Measurements from ENCODE around the gene MSX1. TPM values are rescaled to one million over a fixed set of nuclear protein-coding genes. Genes with fewer than 3 reads are reported as not detected.

MSX1 gene
- total RNA-seq, 1 experiment from 2014 or later: not detected

DNA sequence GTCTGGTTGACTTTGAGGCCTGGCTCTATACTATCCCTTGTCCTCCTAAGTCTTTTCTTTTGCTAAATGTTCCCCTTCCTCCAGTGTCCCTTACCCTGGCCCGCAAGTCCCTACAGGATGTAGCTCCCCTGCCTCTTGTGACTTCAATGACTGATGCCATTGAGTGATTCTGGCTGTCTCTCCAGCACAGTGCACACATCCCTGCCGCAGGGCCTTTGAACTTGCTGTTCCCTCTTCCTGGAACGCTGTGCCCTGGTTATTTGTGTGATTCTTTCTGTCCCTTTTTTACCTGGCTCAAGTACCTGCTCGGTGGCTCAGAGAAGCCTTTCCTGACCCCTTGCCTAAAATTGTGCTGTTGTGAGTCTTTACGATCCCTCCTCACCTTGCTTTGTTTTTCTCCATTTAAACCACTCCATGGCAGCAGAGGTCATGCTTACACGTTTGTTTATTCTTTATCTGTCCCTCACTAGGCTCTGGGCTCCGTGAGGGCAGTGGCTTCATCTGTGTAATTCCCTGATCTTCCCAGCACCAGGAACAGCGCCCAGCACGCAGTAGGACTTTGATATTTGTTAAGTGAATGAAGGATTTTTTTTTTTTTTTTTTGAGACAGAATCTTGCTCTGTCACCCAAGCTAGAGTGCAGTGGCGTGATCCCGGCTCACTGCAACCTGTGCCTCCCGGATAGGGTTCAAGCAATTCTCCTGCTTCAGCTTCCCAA is 17.6 kb downstream of the MSX1 start:
- Histone ChIP-seq H2AK5ac (ENCODE audit: insufficient read length, low read length) (no peak overlapping the region), H3K9me3 (ENCODE audit: control insufficient read depth, low read depth, low read length) (no peaks in the 10 kb centered on the region), H3K79me1 (ENCODE audit: insufficient read depth, low read depth, low read length, poor library complexity, severe bottlenecking) (no peaks in the 10 kb centered on the region), H2AFZ (ENCODE audit: low read length) (no peak overlapping the region), H3K14ac (ENCODE audit: insufficient read depth, low read length) (no peak overlapping the region), H3T11ph (ENCODE audit: low read length) (no peak overlapping the region), H4K20me1 (ENCODE audit: control insufficient read depth, insufficient read depth, insufficient read length) (no peaks in the 10 kb centered on the region), H2BK5ac (ENCODE audit: insufficient read length, low read length) (no peak overlapping the region), H3K4me1 (ENCODE audit: insufficient read depth, low read length) (no peaks in the 10 kb centered on the region), H4K5ac (ENCODE audit: insufficient read length, low read depth, low read length) (no peak overlapping the region), H3K23ac (ENCODE audit: insufficient read length, low read depth, low read length) (no peak overlapping the region), H3K18ac (ENCODE audit: insufficient read length, low read depth, low read length) (no peak overlapping the region), H3K56ac (ENCODE audit: insufficient read length, low read depth, low read length) (no peak overlapping the region), H4K8ac (replicated peaks; ENCODE audit: insufficient read length, low read depth, low read length) (no peak overlapping the region), H3K4me2 (ENCODE audit: insufficient read depth, insufficient read length, low read length) (no peak overlapping the region), H2BK20ac (ENCODE audit: low read depth, low read length, poor library complexity, severe bottlenecking) (no peak overlapping the region), H3K79me2 (ENCODE audit: insufficient read depth, low read length) (no peaks in the 10 kb centered on the region), H3K27ac (ENCODE audit: insufficient read length, low read depth, low read length) (no peak overlapping the region), H3K4ac (ENCODE audit: low read depth, low read length) (no peak overlapping the region), H3K9ac (ENCODE audit: extremely low read depth, insufficient read length, low read length) (no peak overlapping the region), H4K91ac (ENCODE audit: insufficient read length, low read depth, low read length) (no peak overlapping the region), H2BK12ac (ENCODE audit: insufficient read length, low read depth, low read length) (no peak overlapping the region), H2BK120ac (ENCODE audit: low read depth, low read length, poor library complexity, severe bottlenecking) (no peak overlapping the region), H2BK15ac (ENCODE audit: low read depth, low read length) (no peak overlapping the region), H3K23me2 (ENCODE audit: insufficient read length, low read depth, low read length, poor library complexity, severe bottlenecking) (no peaks in the 10 kb centered on the region), H3K27me3 (ENCODE audit: insufficient read depth, low read length) (peaks cover 36% of the 10 kb centered on the region)
- H3K4me3 Mint-ChIP-seq: no peak overlapping the region
- peaks cover 7 to 16% of the 10 kb centered on the region in 2 experiments; a peak in 3 of 4 replicates for H3K4me1 Mint-ChIP-seq
- H3K36me3 Mint-ChIP-seq (ENCODE audit: insufficient read depth in 1 of 3, low read depth in 3 of 3): no peaks in the 10 kb centered on the region
- no peak for DNase-seq
- no peak overlapping the region for H3K27ac Mint-ChIP-seq
- TF ChIP-seq, protein P1, sequence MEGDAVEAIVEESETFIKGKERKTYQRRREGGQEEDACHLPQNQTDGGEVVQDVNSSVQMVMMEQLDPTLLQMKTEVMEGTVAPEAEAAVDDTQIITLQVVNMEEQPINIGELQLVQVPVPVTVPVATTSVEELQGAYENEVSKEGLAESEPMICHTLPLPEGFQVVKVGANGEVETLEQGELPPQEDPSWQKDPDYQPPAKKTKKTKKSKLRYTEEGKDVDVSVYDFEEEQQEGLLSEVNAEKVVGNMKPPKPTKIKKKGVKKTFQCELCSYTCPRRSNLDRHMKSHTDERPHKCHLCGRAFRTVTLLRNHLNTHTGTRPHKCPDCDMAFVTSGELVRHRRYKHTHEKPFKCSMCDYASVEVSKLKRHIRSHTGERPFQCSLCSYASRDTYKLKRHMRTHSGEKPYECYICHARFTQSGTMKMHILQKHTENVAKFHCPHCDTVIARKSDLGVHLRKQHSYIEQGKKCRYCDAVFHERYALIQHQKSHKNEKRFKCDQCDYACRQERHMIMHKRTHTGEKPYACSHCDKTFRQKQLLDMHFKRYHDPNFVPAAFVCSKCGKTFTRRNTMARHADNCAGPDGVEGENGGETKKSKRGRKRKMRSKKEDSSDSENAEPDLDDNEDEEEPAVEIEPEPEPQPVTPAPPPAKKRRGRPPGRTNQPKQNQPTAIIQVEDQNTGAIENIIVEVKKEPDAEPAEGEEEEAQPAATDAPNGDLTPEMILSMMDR (conservative IDR thresholded peaks at IDR 0.05): no peak
- no CpG with 5 or more reads among the region's 12 CpGs for WGBS (ENCODE audit: extremely low coverage, insufficient read length, low lambda C conversion rate)
- peaks cover 2 to 3% of the 10 kb centered on the region in 2 experiments; a peak in 2 of 5 replicates for H3K9me3 Mint-ChIP-seq
- H3K27me3 Mint-ChIP-seq (ENCODE audit: low read depth): peaks cover 14% of the 10 kb centered on the region

Data from H9 (cell line).